Colonic mucosa (tissue), 4 donors: Measurements from ENCODE around the gene HIRA. TPM values are rescaled to one million over a fixed set of nuclear protein-coding genes. Genes with fewer than 3 reads are reported as not detected.
"Not testable (repeated sequence)": the region's sequence is repeated elsewhere in the genome, so short reads cannot be mapped to it uniquely, and the experiment has no call there.

Experiments
- DNase-seq: peaks from one replicate; pipeline ENCODE4 v3.0.0-alpha.2; 2020
- H3K27ac ChIP-seq: fragments of 200-600 bp; one replicate; pipeline ENCODE4 v1.8.0; 2021
- H3K27me3 ChIP-seq: fragments of 200-600 bp; one replicate; pipeline ENCODE4 v1.8.0; 2021
- H3K36me3 ChIP-seq: fragments of 200-600 bp; one replicate; pipeline ENCODE4 v1.8.0; 2021
- H3K4me1 ChIP-seq: fragments of 200-600 bp; one replicate; pipeline ENCODE4 v1.8.0; 2021; ENCODE audit warnings: mild to moderate bottlenecking
- H3K4me3 ChIP-seq: fragments of 200-600 bp; one replicate; pipeline ENCODE4 v1.8.0; 2021
- H3K9ac ChIP-seq, 2 donors: one replicate each; pipeline ENCODE4 v1.7.0; 2013; ENCODE audit warnings: control low read depth in 2 of 2, low read depth in 2 of 2, low read length in 2 of 2
- H3K9me3 ChIP-seq: fragments of 200-600 bp; one replicate; pipeline ENCODE4 v1.8.0; 2021
- CTCF ChIP-seq: fragments of 200-600 bp; IDR thresholded peaks from one replicate; pipeline ENCODE4 v1.8.0; 2022; ENCODE audit warnings: antibody characterized with exemption, mild to moderate bottlenecking
- intact Hi-C: fragments of 100-400 bp; cut with DNase I; formaldehyde crosslinking; loops from one replicate; pipeline ENCODE4 v1.14.1; 2022
- total RNA-seq, 2 donors: library from RNA; stranded (reverse); fragmentation: NEBNext Ultra II Directional in 1 of 2; extraction: Animal tissue kit (Norgen Biotek cat#: 25700) in 1 of 2; gene quantifications; one replicate each; pipeline ENCODE4 v1.2.1, GENCODE V29; 2021
- donor health status: healthy.
- donor health status: DM: no; HTN: no; CAD: no.
- donor health status: DM: no; HTN: no; CAD: no.

HIRA gene
- total RNA-seq, 2 donors from 2014 or later = 22.3 to 41.5 TPM

- H3K4me3 ChIP-seq = no peak overlapping the region
- intact Hi-C loops = no loop called here
- H3K4me1 ChIP-seq = no peaks in the 10 kb centered on the region
- H3K27ac ChIP-seq = no peak overlapping the region
- DNase-seq = no peak
- no peaks in the 10 kb centered on the region for H3K27me3 ChIP-seq
- no peak for TF ChIP-seq CTCF
- H3K9me3 ChIP-seq = no peaks in the 10 kb centered on the region
- peaks cover 13% of the 10 kb centered on the region for H3K36me3 ChIP-seq
- H3K9ac ChIP-seq = no peak overlapping the region
Measured at GRCh38 chr22:19331975-19332374, 99.6 kb downstream of the HIRA start.

GRCh38 chr22:19331474-19331873, 100.1 kb downstream of the HIRA start:
- no peak for TF ChIP-seq CTCF
- H3K9me3 ChIP-seq = no peaks in the 10 kb centered on the region
- H3K27ac ChIP-seq = no peak overlapping the region
- no peak for DNase-seq
- peaks cover 13% of the 10 kb centered on the region for H3K36me3 ChIP-seq
- no peaks in the 10 kb centered on the region for H3K27me3 ChIP-seq
- H3K4me1 ChIP-seq = no peaks in the 10 kb centered on the region
- H3K4me3 ChIP-seq = no peak overlapping the region
- no peak overlapping the region for H3K9ac ChIP-seq
- intact Hi-C loops = no loop called here

GRCh38 chr22:19330865-19331418, 100.6 kb downstream of the HIRA start:
- TF ChIP-seq CTCF = no peak
- Histone ChIP-seq H3K9ac (no peak overlapping the region), H3K4me3 (no peak overlapping the region), H3K4me1 (no peaks in the 10 kb centered on the region), H3K27ac (no peak overlapping the region), H3K36me3 (peaks cover 13% of the 10 kb centered on the region), H3K9me3 (no peaks in the 10 kb centered on the region), H3K27me3 (no peaks in the 10 kb centered on the region)
- DNase-seq = no peak
- intact Hi-C loops = no loop called here

- H3K27ac ChIP-seq, H3K4me3 ChIP-seq, intact Hi-C loops, H3K9ac ChIP-seq, H3K27me3 ChIP-seq, H3K4me1 ChIP-seq, H3K9me3 ChIP-seq, DNase-seq: not testable (repeated sequence)
- H3K36me3 ChIP-seq = peaks cover 13% of the 10 kb centered on the region
Measured at GRCh38 chr22:19330205-19330604, 101.3 kb downstream of the HIRA start.

- H3K4me3 ChIP-seq = no peak overlapping the region
- H3K27me3 ChIP-seq = no peaks in the 10 kb centered on the region
- H3K4me1 ChIP-seq = no peaks in the 10 kb centered on the region
- H3K9ac ChIP-seq = no peak overlapping the region
- H3K36me3 ChIP-seq = peaks cover 13% of the 10 kb centered on the region
- no peak for TF ChIP-seq CTCF
- no peak overlapping the region for H3K27ac ChIP-seq
- intact Hi-C loops = no loop called here
- H3K9me3 ChIP-seq = no peaks in the 10 kb centered on the region
- no peak for DNase-seq
Measured at GRCh38 chr22:19329454-19329853, 102.1 kb downstream of the HIRA start.

- Histone ChIP-seq H3K36me3 (peaks cover 11% of the 10 kb centered on the region), H3K9ac (no peak overlapping the region), H3K4me1 (no peaks in the 10 kb centered on the region), H3K27me3 (no peaks in the 10 kb centered on the region), H3K27ac (no peak overlapping the region), H3K9me3 (no peaks in the 10 kb centered on the region), H3K4me3 (no peak overlapping the region)
- no peak for TF ChIP-seq CTCF
- DNase-seq = no peak
- intact Hi-C loops = no loop called here
Measured at GRCh38 chr22:19325296-19325948, 106.1 kb downstream of the HIRA start.

GRCh38 chr22:19323420-19323819, 108.1 kb downstream of the HIRA start:
- H3K27me3 ChIP-seq, H3K4me1 ChIP-seq, H3K9me3 ChIP-seq, H3K4me3 ChIP-seq, H3K36me3 ChIP-seq, H3K9ac ChIP-seq, intact Hi-C loops, H3K27ac ChIP-seq, DNase-seq: not testable (repeated sequence)
